HepG2 (cell line): ENCODE measurements around the gene SYTL2. TPM values are rescaled to one million over a fixed set of nuclear protein-coding genes. Genes with fewer than 3 reads are reported as not detected.

Experiments
- ATAC-seq: fragments of 200-7000 bp; cut with Tn5 transposase; 3 replicates; pipeline ENCODE4 v1.9.1; 2020; ENCODE audit warnings: mild to moderate bottlenecking, moderate library complexity
- BruUV-seq: library from RNA; stranded (reverse); fragments of 400-500 nt; replicated peaks from 2 replicates; lab custom pipeline; 2021; lab: Mats Ljungman, UMichigan
- CTCF ChIA-PET: fragments of 300-600 bp; formaldehyde crosslinking; extraction: SDS; loops from one replicate; lab custom pipeline; 2021; ENCODE audit warnings: low total read pairs, inconsistent platforms, low intra/inter-chr PET ratio; lab: Yijun Ruan, JAX
- POLR2A ChIA-PET: fragments of 350-600 bp; sonication (Branson Sonifier 250); formaldehyde crosslinking; loops from one replicate; lab custom pipeline; 2020; ENCODE audit warnings: antibody characterized with exemption, inconsistent platforms; lab: Yijun Ruan, JAX
- DNase-seq: peaks from one replicate; pipeline ENCODE4 v3.0.0-alpha.2; 2015; ENCODE audit warnings: low spot score
- FAIRE-seq: peaks from 3 replicates; lab custom pipeline; 2011; peaks lifted over from hg19 to GRCh38; lab: Jason Lieb, UNC
- H2AFZ ChIP-seq: one replicate; pipeline ENCODE4 v1.6.1; 2011; ENCODE audit warnings: low read length, inconsistent platforms
- H3K27ac ChIP-seq: fragments of 300-600 bp; 3 replicates; pipeline ENCODE4 v1.8.0; 2011; ENCODE audit warnings: mixed run types, mild to moderate bottlenecking, mixed read lengths, low read length, inconsistent platforms; ENCODE audit not compliant: insufficient read depth; ENCODE audit errors: extremely low read length
- H3K27me3 ChIP-seq, 2 experiments: fragments of 200-600 bp in 1 of 2; 2 replicates in 1 of 2; 3 replicates in 1 of 2; pipeline versions ENCODE4 v1.6.0 to v1.8.0; 2011; ENCODE audit warnings: low read length in 2 of 2, mild to moderate bottlenecking in 2 of 2, moderate library complexity in 2 of 2, inconsistent platforms in 1 of 2; ENCODE audit not compliant: insufficient read depth in 2 of 2, control insufficient read depth in 1 of 2
- H3K36me3 ChIP-seq, 2 experiments: fragments of 200-600 bp in 1 of 2; replicated peaks in 1 of 2; 2 replicates in 1 of 2; 3 replicates in 1 of 2; pipeline versions ENCODE4 v1.5.1 to v1.8.0; 2011; ENCODE audit warnings: low read length in 2 of 2, inconsistent platforms in 1 of 2; ENCODE audit not compliant: insufficient read depth in 2 of 2, control insufficient read depth in 1 of 2
- H3K4me1 ChIP-seq: 2 replicates; pipeline ENCODE4 v1.5.1; 2012; ENCODE audit warnings: low read length, inconsistent platforms; ENCODE audit not compliant: insufficient read depth
- H3K4me2 ChIP-seq: 2 replicates; pipeline ENCODE4 v1.6.0; 2011; ENCODE audit warnings: low read depth, low read length, inconsistent platforms
- H3K4me3 ChIP-seq, 3 experiments: fragments of 200-600 bp in 1 of 3; sonication (generic), shearing (Covaris generic) in 1 of 3; replicated peaks in 1 of 3; 2 replicates each; pipeline ENCODE4 v1.5.1; 2011 to 2016; ENCODE audit warnings: low read length in 3 of 3, inconsistent platforms in 2 of 3, low read depth in 2 of 3, mild to moderate bottlenecking in 2 of 3, control low read depth in 1 of 3, mixed read lengths in 1 of 3; ENCODE audit not compliant: insufficient read depth in 1 of 3
- H3K79me2 ChIP-seq: one replicate; pipeline ENCODE4 v1.6.1; 2011; ENCODE audit warnings: low read length, inconsistent platforms; ENCODE audit not compliant: insufficient read depth
- H3K9ac ChIP-seq: 2 replicates; pipeline ENCODE4 v1.6.0; 2011; ENCODE audit warnings: mild to moderate bottlenecking, low read depth, low read length, inconsistent platforms; ENCODE audit not compliant: insufficient read depth
- H3K9me3 ChIP-seq: 2 replicates; pipeline ENCODE4 v1.5.1; 2012; ENCODE audit warnings: mild to moderate bottlenecking, low read length
- H4K20me1 ChIP-seq: 2 replicates; pipeline ENCODE4 v1.6.0; 2011; ENCODE audit warnings: inconsistent platforms, mild to moderate bottlenecking, low read length, moderate library complexity; ENCODE audit not compliant: insufficient read depth
- DPF2 ChIP-seq: sonication (generic); formaldehyde crosslinking; IDR thresholded peaks from 2 replicates; pipeline ENCODE4 v1.4.0; 2020; ENCODE audit warnings: mild to moderate bottlenecking, low read depth, missing genetic modification reagents, borderline replicate concordance
- GZF1 ChIP-seq: sonication (generic); formaldehyde crosslinking; IDR thresholded peaks from 2 replicates; pipeline ENCODE4 v1.5.1; 2020; ENCODE audit warnings: mild to moderate bottlenecking, missing genetic modification reagents
- MZF1 ChIP-seq: sonication (generic); formaldehyde crosslinking; IDR thresholded peaks from 2 replicates; pipeline ENCODE4 v1.8.1; 2023; ENCODE audit warnings: mild to moderate bottlenecking, missing genetic modification reagents, borderline replicate concordance
- ZBTB4 ChIP-seq: sonication (generic); formaldehyde crosslinking; IDR thresholded peaks from 2 replicates; pipeline ENCODE4 v1.4.0; 2020; ENCODE audit warnings: missing genetic modification reagents, mild to moderate bottlenecking, borderline replicate concordance
- ZBTB46 ChIP-seq: sonication (generic); formaldehyde crosslinking; IDR thresholded peaks from 2 replicates; pipeline ENCODE4 v1.4.0; 2020; ENCODE audit warnings: mild to moderate bottlenecking, missing genetic modification reagents, borderline replicate concordance
- ZNF446 ChIP-seq: sonication (generic); formaldehyde crosslinking; IDR thresholded peaks from 2 replicates; pipeline ENCODE4 v1.5.0; 2020; ENCODE audit warnings: mild to moderate bottlenecking, missing genetic modification reagents
- ZNF451 ChIP-seq: sonication (generic); formaldehyde crosslinking; IDR thresholded peaks from 2 replicates; pipeline ENCODE4 v1.5.0; 2020; ENCODE audit warnings: mild to moderate bottlenecking, missing genetic modification reagents
- WGBS: methylation state at CpG from one replicate; pipeline ENCODE4 v1.1.6; 2017; ENCODE audit warnings: low lambda C conversion rate; 5-methylcytosine and 5-hydroxymethylcytosine counted together
- in situ Hi-C: cut with HindIII; loops from 2 replicates; pipeline ENCODE4 v1.10.0; 2017; ENCODE audit warnings: low pct_unique_long_range_greater_than_20kb; ENCODE audit not compliant: extremely low pct_ligation_motif_present
- intact Hi-C: fragments of 100-400 bp; cut with micrococcal nuclease; formaldehyde crosslinking; loops from one replicate; pipeline ENCODE4 v1.10.0; 2022; ENCODE audit not compliant: unreplicated experiment
- polyA plus RNA-seq, 8 experiments: library from polyadenylated mRNA; depleted of rRNA in 3 of 8; stranded (reverse) in 7 of 8; unstranded in 1 of 8; fragments of >200 nt; fragmentation: Illumina TruSeq in 4 of 8; extraction: Trizol in 4 of 8; gene quantifications; 2 replicates each; pipeline versions ENCODE4 v1.2.1 to v1.2.3, GENCODE V29; 2011 to 2016; ENCODE audit warnings: low read depth in 4 of 8, missing spikeins in 1 of 8, mixed read lengths in 1 of 8; ENCODE audit not compliant: insufficient read depth in 1 of 8
- total RNA-seq, 5 experiments: library from RNA; depleted of rRNA; stranded (reverse); fragments of >200 nt; fragmentation: Illumina TruSeq; extraction: Trizol; gene quantifications; 2 replicates each; pipeline ENCODE4 v1.2.3, GENCODE V29; 2016; ENCODE audit warnings: low read depth in 1 of 5

Gene SYTL2
- total and polyA plus RNA-seq, 2 of the 13 experiments (the other 11 are each of a cell fraction or from before 2014, with no cell fraction given): 0.77 to 0.90 TPM

DNA sequence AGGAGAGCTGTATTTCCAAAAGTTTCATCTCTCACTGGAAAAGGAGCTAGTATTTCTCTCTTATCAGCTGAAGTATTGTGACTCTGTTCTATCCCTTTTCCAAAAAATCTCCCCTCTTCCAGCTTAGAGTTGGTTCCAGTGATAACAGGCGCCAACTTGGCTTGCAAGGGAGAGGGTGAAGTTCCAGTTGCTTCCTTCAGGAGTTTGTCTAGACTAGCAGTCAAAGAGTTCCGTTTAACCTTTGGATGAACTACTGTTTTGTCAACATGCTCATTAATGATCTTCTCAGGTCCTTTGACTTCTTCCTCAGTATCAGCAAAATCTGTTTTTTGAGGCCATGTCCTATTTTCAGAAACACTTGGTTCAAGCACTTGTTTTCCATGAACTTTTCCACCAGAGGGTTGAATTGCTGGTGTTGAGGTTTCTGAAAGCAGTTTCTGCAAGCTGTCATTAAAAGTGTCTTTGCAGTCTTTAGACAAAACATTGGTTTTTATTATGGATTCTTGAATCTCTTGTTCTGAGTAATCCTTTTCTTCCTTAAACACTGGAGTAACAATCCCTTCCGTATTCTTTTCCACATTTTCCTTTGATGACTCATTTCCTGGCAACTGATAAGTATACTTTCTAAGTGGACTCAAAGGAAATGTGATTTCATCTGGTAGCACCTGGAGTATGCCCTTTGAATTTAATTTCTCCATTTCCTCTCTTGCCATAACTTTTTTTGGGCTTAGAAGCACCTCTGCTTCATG, 85.3 kb downstream of the SYTL2 start:
- H3K4me1 ChIP-seq: no peaks in the 10 kb centered on the region
- no peaks in the 10 kb centered on the region for H3K36me3 ChIP-seq
- no peak for TF ChIP-seq ZBTB4 (CRISPR knock-in tag)
- no peak for TF ChIP-seq ZNF446 (CRISPR knock-in tag)
- no peak for TF ChIP-seq ZNF451 (CRISPR knock-in tag)
- no peak for TF ChIP-seq MZF1 (CRISPR knock-in tag)
- no peak for TF ChIP-seq ZBTB46 (CRISPR knock-in tag)
- TF ChIP-seq DPF2: no peak
- TF ChIP-seq GZF1 (CRISPR knock-in tag): no peak
- H3K4me2 ChIP-seq: no peak overlapping the region
- no peak overlapping the region for H2AFZ ChIP-seq
- H3K27me3 ChIP-seq: peaks cover 0 to 3% of the 10 kb centered on the region in 2 experiments; a peak in 1 of 5 replicates
- WGBS: 15% methylated on average over 3 of the region's 3 CpGs
- no peak for ATAC-seq
- H3K4me3 ChIP-seq: no peak overlapping the region
- in situ Hi-C loops: no loop called here
- no TSS peak for BruUV-seq
- no peak overlapping the region for H3K9ac ChIP-seq
- no peaks in the 10 kb centered on the region for H3K9me3 ChIP-seq
- H3K27ac ChIP-seq: no peak overlapping the region
- ChIA-PET POLR2A (no interaction called here), CTCF (no interaction called here)
- H4K20me1 ChIP-seq: no peaks in the 10 kb centered on the region
- DNase-seq: no peak
- intact Hi-C loops: no loop called here
- FAIRE-seq: no peak
- no peaks in the 10 kb centered on the region for H3K79me2 ChIP-seq
